Measurements from ENCODE around the gene TBX21.

Gene TBX21

DNA sequence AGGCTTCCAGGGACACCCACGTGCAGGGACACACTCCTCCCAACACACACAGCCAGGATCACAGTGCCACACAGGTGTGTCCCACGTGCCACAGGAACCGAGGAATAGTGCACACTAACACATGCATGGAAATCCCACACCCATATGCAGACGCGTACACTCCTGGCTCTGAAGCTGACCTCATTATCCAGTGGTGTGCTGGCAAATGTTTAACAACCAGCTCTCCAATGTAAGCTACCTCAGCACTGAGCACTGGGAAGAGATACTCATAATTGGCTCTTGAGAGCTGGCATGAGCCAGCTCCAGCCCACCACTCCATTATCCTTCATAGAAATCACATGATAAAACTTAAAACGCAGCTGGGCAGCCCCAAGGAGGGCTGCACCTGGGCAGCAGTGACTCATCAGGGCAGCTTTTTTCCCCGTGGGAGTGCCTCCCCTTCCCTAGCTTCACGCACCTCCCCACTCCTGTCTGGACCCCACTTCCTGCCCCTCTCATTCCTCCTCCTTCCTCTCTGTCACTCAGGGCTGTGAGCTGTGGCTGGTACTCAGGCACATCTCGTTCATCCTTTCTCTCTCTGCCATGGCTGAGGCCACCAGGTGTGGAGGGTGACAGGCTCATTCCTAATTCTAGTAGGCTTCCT, 14.9 kb upstream of the TBX21 start:
- Histone ChIP-seq H3K9me3 (ENCODE audit: control insufficient read depth in 1 of 2, low read length in 2 of 2) (no peaks in the 10 kb centered on the region), H3K4me3 (ENCODE audit: low read depth in 1 of 2, low read length in 2 of 2) (no peak overlapping the region), H3K36me3 (ENCODE audit: control insufficient read depth in 1 of 2, insufficient read depth in 2 of 2, low read length in 2 of 2) (no peaks in the 10 kb centered on the region), H3K4me1 (ENCODE audit: control insufficient read depth in 1 of 2, insufficient read depth in 2 of 2, low read length in 2 of 2) (peaks cover 0 to 11% of the 10 kb centered on the region in 2 donors), H3K27ac (ENCODE audit: low read length) (no peak overlapping the region), H3K27me3 (ENCODE audit: low read depth, low read length) (peaks cover 49% of the 10 kb centered on the region)

DNA sequence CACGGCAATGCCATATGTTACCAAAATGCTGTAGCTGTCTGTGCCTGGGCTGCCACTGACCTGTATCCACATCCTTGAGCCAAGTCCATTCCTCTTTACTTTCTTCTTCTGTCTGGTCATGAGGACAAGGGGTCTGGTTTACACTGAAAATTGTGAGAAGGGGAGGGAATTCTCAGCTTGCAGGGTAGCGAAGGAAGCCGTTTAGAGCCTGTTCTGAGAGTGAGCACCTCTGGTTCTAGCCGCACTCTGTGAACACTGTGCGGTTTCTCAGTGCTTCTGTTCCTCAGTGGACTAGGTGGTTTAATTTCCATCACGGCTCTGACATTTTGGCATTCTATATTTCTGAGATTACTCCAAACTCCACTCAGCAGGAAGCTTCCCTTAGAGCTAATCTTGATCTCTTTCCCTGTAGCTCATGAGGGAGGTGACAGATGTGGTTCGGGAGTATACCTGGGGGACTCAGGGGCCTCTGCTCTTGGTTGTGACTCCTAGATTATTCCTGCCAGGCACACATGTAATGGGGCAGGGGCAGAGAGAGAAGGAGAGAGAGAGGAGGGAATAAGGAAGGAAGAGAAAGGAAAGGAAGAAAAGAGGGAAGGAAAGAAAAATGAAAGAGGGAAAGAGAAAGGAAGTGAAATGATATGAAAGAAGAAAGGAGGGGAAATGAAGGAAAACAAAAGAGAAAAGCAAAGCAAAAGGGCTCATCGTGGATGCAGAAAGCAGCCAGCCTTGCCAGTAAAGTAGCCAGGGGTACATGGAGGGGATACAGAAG, 14.2 kb upstream of the TBX21 start:
- H3K27me3 ChIP-seq (ENCODE audit: low read depth, low read length), result peaks cover 43% of the 10 kb centered on the region

DNA sequence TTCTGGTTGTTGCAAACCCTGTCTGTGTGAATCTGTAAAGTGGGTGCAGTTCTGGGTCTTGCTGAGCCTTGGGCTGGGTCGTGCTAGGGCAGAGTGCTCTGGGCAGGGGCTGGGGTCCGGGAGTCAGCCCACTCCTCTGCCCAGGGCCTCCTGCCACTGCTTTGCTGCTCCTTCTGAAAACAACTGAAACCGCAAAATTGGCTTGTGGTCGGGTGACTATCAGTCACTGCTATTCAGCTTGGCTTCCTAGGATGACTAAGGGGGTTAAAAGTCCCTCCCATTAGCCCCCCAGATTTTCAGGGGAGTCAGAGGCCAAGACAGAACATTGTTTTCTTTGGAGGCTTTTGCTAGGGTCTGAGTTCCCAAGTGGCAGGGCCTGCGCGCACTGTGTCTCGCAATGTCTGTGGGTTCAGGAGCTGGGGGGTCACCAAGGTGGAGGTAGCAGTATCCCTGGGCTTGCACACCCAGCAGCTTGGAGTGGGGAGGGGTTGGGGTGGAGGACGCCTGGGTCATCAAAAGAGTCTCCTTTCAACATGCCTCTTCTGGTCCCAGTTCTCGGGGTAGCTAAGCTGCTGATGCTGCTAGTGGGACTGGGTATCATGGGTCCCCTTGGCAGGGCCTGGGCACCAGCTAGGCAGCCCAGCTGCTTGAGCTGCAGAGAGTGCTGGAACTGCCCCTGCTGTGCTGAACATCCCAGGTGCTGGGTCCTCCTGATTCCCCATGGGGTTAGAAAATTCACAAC, 13.5 kb upstream of the TBX21 start:
- Histone ChIP-seq H3K9me3 (ENCODE audit: control insufficient read depth in 1 of 2, low read length in 2 of 2) (no peaks in the 10 kb centered on the region), H3K27ac (ENCODE audit: low read length) (no peak overlapping the region), H3K36me3 (ENCODE audit: control insufficient read depth in 1 of 2, insufficient read depth in 2 of 2, low read length in 2 of 2) (no peaks in the 10 kb centered on the region), H3K4me1 (ENCODE audit: control insufficient read depth in 1 of 2, insufficient read depth in 2 of 2, low read length in 2 of 2) (peaks cover 0 to 11% of the 10 kb centered on the region in 2 donors), H3K4me3 (ENCODE audit: low read depth in 1 of 2, low read length in 2 of 2) (no peak overlapping the region), H3K27me3 (ENCODE audit: low read depth, low read length) (peaks cover 41% of the 10 kb centered on the region)

More for the DNA sequence above, 14.2 kb upstream of the TBX21 start:
- H3K9me3 ChIP-seq (ENCODE audit: control insufficient read depth in 1 of 2, low read length in 2 of 2), result no peaks in the 10 kb centered on the region
- no peak overlapping the region for H3K4me3 ChIP-seq (ENCODE audit: low read depth in 1 of 2, low read length in 2 of 2)
- H3K4me1 ChIP-seq (ENCODE audit: control insufficient read depth in 1 of 2, insufficient read depth in 2 of 2, low read length in 2 of 2), result peaks cover 0 to 11% of the 10 kb centered on the region in 2 donors
- H3K36me3 ChIP-seq (ENCODE audit: control insufficient read depth in 1 of 2, insufficient read depth in 2 of 2, low read length in 2 of 2), result no peaks in the 10 kb centered on the region
- no peak overlapping the region for H3K27ac ChIP-seq (ENCODE audit: low read length)

DNA sequence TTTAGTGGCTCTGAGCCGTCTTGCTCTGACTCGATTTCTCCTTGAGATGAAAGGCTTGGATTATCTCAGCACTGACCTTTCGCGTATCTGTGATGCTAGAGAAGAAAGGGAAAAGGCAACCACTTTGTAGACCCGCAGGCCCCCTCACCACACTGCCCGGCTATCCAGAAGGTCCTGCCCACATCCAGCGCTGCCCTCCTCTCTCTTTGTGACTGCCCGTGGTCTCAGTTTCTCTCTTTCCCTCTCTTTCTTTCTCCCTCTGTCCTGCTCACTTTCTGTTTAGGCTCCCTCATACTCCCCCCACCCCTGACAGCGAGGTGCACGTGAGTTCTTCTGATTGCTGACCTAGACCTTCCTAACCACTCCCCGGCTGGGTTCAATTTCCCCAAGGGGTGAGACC, 12.8 kb upstream of the TBX21 start:
- H3K4me1 ChIP-seq (ENCODE audit: control insufficient read depth in 1 of 2, insufficient read depth in 2 of 2, low read length in 2 of 2), result peaks cover 0 to 11% of the 10 kb centered on the region in 2 donors
- no peaks in the 10 kb centered on the region for H3K9me3 ChIP-seq (ENCODE audit: control insufficient read depth in 1 of 2, low read length in 2 of 2)
- no peak overlapping the region for H3K4me3 ChIP-seq (ENCODE audit: low read depth in 1 of 2, low read length in 2 of 2)
- H3K36me3 ChIP-seq (ENCODE audit: control insufficient read depth in 1 of 2, insufficient read depth in 2 of 2, low read length in 2 of 2), result no peaks in the 10 kb centered on the region
- H3K27me3 ChIP-seq (ENCODE audit: low read depth, low read length), result peaks cover 41% of the 10 kb centered on the region
- H3K27ac ChIP-seq (ENCODE audit: low read length), result no peak overlapping the region

DNA sequence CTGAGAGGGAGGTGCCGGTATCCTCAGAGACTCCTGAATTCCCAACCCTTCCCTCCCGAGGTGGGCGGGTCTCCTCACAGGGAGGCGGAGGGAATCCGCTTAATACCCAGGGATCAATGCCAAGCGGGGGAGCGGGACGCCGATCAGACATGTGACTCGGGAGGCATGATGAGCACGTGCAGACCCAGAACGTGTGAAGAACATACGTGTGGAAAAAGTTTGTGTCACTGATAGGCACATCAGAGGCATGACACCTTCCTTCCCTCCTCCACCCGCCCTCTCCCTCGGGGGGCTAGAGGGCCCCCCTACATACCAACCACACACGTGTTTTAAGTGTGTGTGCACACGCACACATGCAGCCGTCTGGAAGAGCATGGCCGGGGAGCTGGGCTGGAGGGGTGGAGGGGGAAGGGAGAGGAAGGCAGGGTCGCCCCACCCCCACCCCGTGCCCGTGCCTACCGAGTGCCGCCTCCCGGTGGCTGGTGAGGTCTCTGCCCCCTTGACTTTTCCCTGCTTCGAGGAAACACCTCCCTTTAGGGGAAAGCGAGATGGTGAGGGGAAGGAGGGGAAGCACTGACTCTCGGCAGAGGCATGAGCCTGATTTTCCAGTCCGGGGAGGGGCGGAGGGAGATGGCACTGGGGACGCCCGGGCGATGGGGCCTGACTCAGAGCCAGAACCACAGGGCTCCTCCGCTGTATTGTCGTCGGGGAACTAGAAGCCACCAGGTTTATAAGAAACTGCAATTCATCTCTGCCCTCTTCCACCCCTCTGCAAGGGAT, 12.1 kb upstream of the TBX21 start:
- peaks cover 41% of the 10 kb centered on the region for H3K27me3 ChIP-seq (ENCODE audit: low read depth, low read length)
- H3K4me3 ChIP-seq (ENCODE audit: low read depth in 1 of 2, low read length in 2 of 2), result no peak overlapping the region
- no peaks in the 10 kb centered on the region for H3K9me3 ChIP-seq (ENCODE audit: control insufficient read depth in 1 of 2, low read length in 2 of 2)
- H3K36me3 ChIP-seq (ENCODE audit: control insufficient read depth in 1 of 2, insufficient read depth in 2 of 2, low read length in 2 of 2), result no peaks in the 10 kb centered on the region
- H3K4me1 ChIP-seq (ENCODE audit: control insufficient read depth in 1 of 2, insufficient read depth in 2 of 2, low read length in 2 of 2), result peaks cover 0 to 11% of the 10 kb centered on the region in 2 donors
- no peak overlapping the region for H3K27ac ChIP-seq (ENCODE audit: low read length)

DNA sequence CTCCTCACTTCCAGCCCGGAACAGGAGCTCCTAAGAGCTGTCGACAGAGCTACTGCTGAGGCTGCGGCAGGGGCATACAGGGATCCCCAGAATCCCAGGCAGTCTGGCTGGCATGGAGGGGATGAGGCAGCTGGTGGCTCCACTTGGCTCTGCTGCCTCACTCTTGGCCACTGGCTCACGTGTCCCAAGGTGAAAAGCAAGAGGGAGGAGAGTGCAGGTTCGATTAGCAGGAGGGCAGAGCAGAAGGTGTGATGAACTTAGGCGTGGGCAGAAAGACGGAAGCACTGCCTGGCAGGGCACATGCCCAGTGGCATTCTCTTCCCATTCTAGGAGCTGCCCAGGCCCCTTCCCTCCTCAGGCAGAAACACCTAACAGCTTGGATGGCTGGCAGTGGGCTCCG, 11.3 kb upstream of the TBX21 start:
- no peak overlapping the region for H3K27ac ChIP-seq (ENCODE audit: low read length)
- no peaks in the 10 kb centered on the region for H3K9me3 ChIP-seq (ENCODE audit: control insufficient read depth in 1 of 2, low read length in 2 of 2)
- no peak overlapping the region for H3K4me3 ChIP-seq (ENCODE audit: low read depth in 1 of 2, low read length in 2 of 2)
- H3K4me1 ChIP-seq (ENCODE audit: control insufficient read depth in 1 of 2, insufficient read depth in 2 of 2, low read length in 2 of 2), result peaks cover 0 to 11% of the 10 kb centered on the region in 2 donors
- H3K36me3 ChIP-seq (ENCODE audit: control insufficient read depth in 1 of 2, insufficient read depth in 2 of 2, low read length in 2 of 2), result no peaks in the 10 kb centered on the region
- H3K27me3 ChIP-seq (ENCODE audit: low read depth, low read length), result peaks cover 41% of the 10 kb centered on the region

DNA sequence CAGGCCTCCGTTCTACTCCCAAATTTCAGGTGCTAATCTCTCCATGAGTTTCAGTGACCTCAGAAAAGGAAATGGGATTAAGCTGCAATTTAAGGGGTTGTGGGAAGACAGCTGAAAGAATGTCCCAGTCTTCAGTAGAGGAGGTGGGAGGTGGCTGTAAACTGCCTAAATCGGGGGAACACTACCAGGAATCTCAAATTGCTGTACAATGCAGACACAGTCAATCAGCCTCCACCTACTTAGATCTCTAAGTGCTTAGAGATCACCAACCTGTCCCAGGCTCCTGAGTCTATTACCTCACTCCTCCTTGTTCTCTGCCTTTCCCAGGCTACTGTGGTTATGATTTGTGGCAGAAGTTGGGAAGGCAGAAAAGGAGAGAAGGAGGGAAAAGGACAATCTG, 8.3 kb upstream of the TBX21 start:
- Histone ChIP-seq H3K9me3 (ENCODE audit: control insufficient read depth in 1 of 2, low read length in 2 of 2) (no peaks in the 10 kb centered on the region), H3K4me1 (ENCODE audit: control insufficient read depth in 1 of 2, insufficient read depth in 2 of 2, low read length in 2 of 2) (peaks cover 0 to 11% of the 10 kb centered on the region in 2 donors), H3K36me3 (ENCODE audit: control insufficient read depth in 1 of 2, insufficient read depth in 2 of 2, low read length in 2 of 2) (no peaks in the 10 kb centered on the region), H3K27me3 (ENCODE audit: low read depth, low read length) (peaks cover 26% of the 10 kb centered on the region), H3K4me3 (ENCODE audit: low read depth in 1 of 2, low read length in 2 of 2) (no peak overlapping the region), H3K27ac (ENCODE audit: low read length) (no peak overlapping the region)

DNA sequence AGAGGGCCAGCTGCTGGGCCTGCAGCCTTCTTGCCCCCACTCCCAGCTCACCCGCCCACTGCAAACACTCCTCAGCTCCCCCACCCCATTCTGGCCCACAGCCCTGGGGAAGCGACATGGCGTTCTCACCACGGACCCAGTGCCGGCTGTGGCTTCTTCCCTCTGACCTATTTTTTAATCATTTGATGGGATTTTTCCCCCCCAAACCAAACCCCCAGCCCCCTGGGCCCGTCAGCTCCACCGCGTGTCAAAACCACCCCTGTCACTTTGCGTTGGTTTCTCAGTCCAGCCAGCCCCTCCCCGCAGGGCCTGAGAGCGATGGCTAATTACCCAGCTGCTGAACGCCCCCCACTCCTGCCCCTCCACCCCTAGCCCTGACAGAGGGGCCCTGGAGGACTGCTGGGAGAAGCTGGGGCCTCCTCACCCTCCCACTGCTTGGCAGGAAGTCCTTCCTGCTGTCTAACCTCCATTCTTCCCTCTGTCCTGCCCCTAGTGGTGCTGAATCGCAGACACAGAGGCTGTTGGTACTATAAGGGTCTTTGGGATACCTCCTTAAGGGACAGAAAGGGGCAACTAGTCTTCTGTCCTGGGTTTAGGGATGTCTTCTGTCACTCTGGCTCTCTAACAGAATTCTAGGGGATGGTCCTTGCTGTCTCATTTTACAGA, 7.5 kb upstream of the TBX21 start:
- H3K4me1 ChIP-seq (ENCODE audit: control insufficient read depth in 1 of 2, insufficient read depth in 2 of 2, low read length in 2 of 2), result peaks cover 0 to 11% of the 10 kb centered on the region in 2 donors
- H3K36me3 ChIP-seq (ENCODE audit: control insufficient read depth in 1 of 2, insufficient read depth in 2 of 2, low read length in 2 of 2), result no peaks in the 10 kb centered on the region
- no peak overlapping the region for H3K4me3 ChIP-seq (ENCODE audit: low read depth in 1 of 2, low read length in 2 of 2)
- H3K27ac ChIP-seq (ENCODE audit: low read length), result no peak overlapping the region
- H3K9me3 ChIP-seq (ENCODE audit: control insufficient read depth in 1 of 2, low read length in 2 of 2), result no peaks in the 10 kb centered on the region
- peaks cover 18% of the 10 kb centered on the region for H3K27me3 ChIP-seq (ENCODE audit: low read depth, low read length)

DNA sequence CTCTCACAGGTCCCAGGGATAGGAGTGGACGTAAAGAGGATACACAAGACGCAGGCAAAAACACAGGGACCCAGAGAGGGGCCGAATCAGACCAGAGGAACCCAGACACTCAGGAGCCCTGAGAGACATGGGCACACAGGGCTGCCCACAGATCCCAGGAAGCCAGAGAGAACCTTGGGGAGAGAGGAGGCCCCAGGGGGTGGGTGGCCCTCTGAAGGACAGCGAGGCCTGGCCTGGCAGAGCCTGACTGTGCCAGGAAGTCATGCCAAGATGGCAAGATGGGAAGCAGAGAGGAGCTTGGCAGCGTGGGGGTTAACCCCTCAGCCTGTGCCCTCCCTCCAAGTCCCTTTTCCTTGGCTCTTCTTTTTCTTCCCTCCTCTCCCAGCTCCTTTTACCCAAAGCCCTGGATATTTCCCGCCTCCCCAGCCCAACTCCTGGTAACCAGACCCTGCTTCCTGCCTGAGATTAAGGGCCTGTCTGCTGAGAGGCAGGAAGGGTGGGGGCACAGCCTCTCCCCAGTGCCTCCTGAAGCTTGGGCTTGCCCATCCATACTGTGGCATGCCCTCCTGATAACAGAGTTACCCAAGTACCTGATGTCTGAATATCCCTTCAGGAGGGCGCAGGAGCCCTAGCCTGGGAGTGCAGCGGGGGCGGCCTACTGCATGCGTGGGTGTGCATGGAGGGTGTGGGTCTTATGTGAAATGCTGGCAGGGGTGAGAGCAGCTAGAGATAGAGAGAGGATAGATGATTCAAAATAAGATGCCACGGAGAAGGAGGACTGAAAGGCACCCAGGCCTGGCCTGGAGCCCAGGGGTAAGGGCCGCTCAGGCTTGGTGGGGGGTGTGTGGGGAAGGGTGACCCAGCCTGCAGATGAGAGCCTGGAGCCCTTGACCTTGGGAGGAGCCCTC, 6.0 kb upstream of the TBX21 start:
- Histone ChIP-seq H3K36me3 (ENCODE audit: control insufficient read depth in 1 of 2, insufficient read depth in 2 of 2, low read length in 2 of 2) (no peaks in the 10 kb centered on the region), H3K9me3 (ENCODE audit: control insufficient read depth in 1 of 2, low read length in 2 of 2) (no peaks in the 10 kb centered on the region), H3K4me1 (ENCODE audit: control insufficient read depth in 1 of 2, insufficient read depth in 2 of 2, low read length in 2 of 2) (no peaks in the 10 kb centered on the region), H3K4me3 (ENCODE audit: low read depth in 1 of 2, low read length in 2 of 2) (no peak overlapping the region), H3K27me3 (ENCODE audit: low read depth, low read length) (peaks cover 5% of the 10 kb centered on the region), H3K27ac (ENCODE audit: low read length) (no peak overlapping the region)

DNA sequence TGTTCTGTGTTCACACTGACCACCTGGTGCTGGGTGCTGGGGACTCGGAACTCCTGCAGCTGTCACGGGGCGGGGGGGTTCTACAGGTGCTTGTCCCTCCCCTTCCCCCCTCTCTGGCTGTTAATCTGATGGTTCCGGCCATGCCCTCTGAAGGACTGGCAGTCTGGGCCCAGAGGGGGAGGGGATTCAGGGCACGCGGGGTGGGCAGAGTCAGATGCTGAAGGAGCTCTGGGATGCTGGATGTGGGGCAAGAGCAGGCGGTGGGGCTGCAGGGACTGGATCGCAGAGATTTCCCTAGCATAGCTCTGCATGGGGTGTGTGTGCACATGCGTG, 5.4 kb upstream of the TBX21 start:
- H3K4me3 ChIP-seq (ENCODE audit: low read depth in 1 of 2, low read length in 2 of 2), result no peak overlapping the region
- peaks cover 0 to under 1% of the 10 kb centered on the region in 2 donors for H3K4me1 ChIP-seq (ENCODE audit: control insufficient read depth in 1 of 2, insufficient read depth in 2 of 2, low read length in 2 of 2)
- no peak overlapping the region for H3K27ac ChIP-seq (ENCODE audit: low read length)
- H3K9me3 ChIP-seq (ENCODE audit: control insufficient read depth in 1 of 2, low read length in 2 of 2), result no peaks in the 10 kb centered on the region
- no peaks in the 10 kb centered on the region for H3K36me3 ChIP-seq (ENCODE audit: control insufficient read depth in 1 of 2, insufficient read depth in 2 of 2, low read length in 2 of 2)
- H3K27me3 ChIP-seq (ENCODE audit: low read depth, low read length), result peaks cover 4% of the 10 kb centered on the region
